Activated naive CD4-positive, alpha-beta T cell treated with anti-CD3 and anti-CD28 coated beads, Interleukin-2, amount 50 U/mL, for 72 hours (primary cell): ENCODE data around the gene KIF1B. TPM values are rescaled to one million over a fixed set of nuclear protein-coding genes. Genes with fewer than 3 reads are reported as not detected.

ENCODE experiments used
- total RNA-seq, 2 donors: library from RNA; stranded (reverse); gene quantifications; one replicate each; pipeline ENCODE4 v1.2.3, GENCODE V29; 2022

Gene KIF1B
- total RNA-seq, 2 donors from 2014 or later: 11.1 to 14.0 TPM

Other genes starting within 250 kb of the KIF1B start
- not detected for gene RBP7, start 213.3 kb upstream of the KIF1B start, total RNA-seq
- 10 to 100 TPM; 30.0 to 44.4 TPM for gene UBE4B, start 177.6 kb upstream of the KIF1B start, total RNA-seq
- gene PGD, start 188.5 kb downstream of the KIF1B start, total RNA-seq: 10 to 100 TPM; 59.2 to 95.6 TPM
- gene CENPS, start 219.9 kb downstream of the KIF1B start, total RNA-seq: 10 to 100 TPM in 1 of 2 donors, 1 to 10 TPM in 1; 8.6 to 16.7 TPM
- gene CORT, start 239.5 kb downstream of the KIF1B start, total RNA-seq: under 1 TPM in 1 of 2 donors, not detected in 1; 0.32 TPM